Endothelial cell of umbilical vein (primary cell): ENCODE results near the gene LOXHD1. TPM values are rescaled to one million over a fixed set of nuclear protein-coding genes. Genes with fewer than 3 reads are reported as not detected.

Experiments used
- BruUV-seq: library from RNA; stranded (reverse); fragments of 400-500 nt; replicated peaks from 2 replicates; lab custom pipeline; 2021; lab: Mats Ljungman, UMichigan
- CTCF ChIA-PET: fragments of 300-600, 350-600 bp; sonication (Branson Sonifier 250); formaldehyde crosslinking; loops from one replicate; lab custom pipeline; 2021; ENCODE audit warnings: antibody characterized with exemption, inconsistent platforms; lab: Charles Lee
- POLR2A ChIA-PET: fragments of 300-600, 350-600 bp; sonication (Branson Sonifier 250); formaldehyde crosslinking; loops from one replicate; lab custom pipeline; 2021; ENCODE audit warnings: antibody characterized with exemption, inconsistent platforms; lab: Charles Lee
- DNase-seq: peaks from one replicate; pipeline ENCODE4 v3.0.0-alpha.2; 2011; ENCODE audit warnings: low read depth, low spot score
- FAIRE-seq: peaks from 2 replicates; lab custom pipeline; 2011; peaks lifted over from hg19 to GRCh38; lab: Jason Lieb, UNC
- H2AFZ ChIP-seq: 2 replicates; pipeline ENCODE4 v1.6.0; 2012; ENCODE audit warnings: low read depth, low read length, control low read depth, inconsistent platforms
- H3K27ac ChIP-seq: 2 replicates; pipeline ENCODE4 v1.5.1; 2011; ENCODE audit warnings: low read depth, mild to moderate bottlenecking, control low read depth, low read length, moderate library complexity; ENCODE audit not compliant: insufficient read depth
- H3K27me3 ChIP-seq, 2 experiments: 2 replicates each; pipeline versions ENCODE4 v1.6.0 to v1.6.1; 2011; ENCODE audit warnings: low read length in 2 of 2, mixed read lengths in 1 of 2; ENCODE audit not compliant: control insufficient read depth in 2 of 2, insufficient read depth in 2 of 2
- H3K36me3 ChIP-seq, 2 experiments: 2 replicates in 1 of 2; 3 replicates in 1 of 2; pipeline ENCODE4 v1.5.1; 2011; ENCODE audit warnings: low read length in 2 of 2, mild to moderate bottlenecking in 1 of 2, moderate library complexity in 1 of 2; ENCODE audit not compliant: control insufficient read depth in 2 of 2, insufficient read depth in 2 of 2; ENCODE audit errors: extremely low read depth in 1 of 2
- H3K4me1 ChIP-seq: 3 replicates; pipeline ENCODE4 v1.5.1; 2011; ENCODE audit warnings: mild to moderate bottlenecking, low read length; ENCODE audit not compliant: control insufficient read depth, insufficient read depth; ENCODE audit errors: extremely low read depth
- H3K4me2 ChIP-seq: 2 replicates; pipeline ENCODE4 v1.6.1; 2011; ENCODE audit warnings: low read length, control low read depth, mixed read lengths; ENCODE audit not compliant: insufficient read depth
- H3K4me3 ChIP-seq, 3 experiments: fragments of 200-600 bp in 1 of 3; sonication (generic), shearing (Covaris generic) in 1 of 3; replicated peaks in 1 of 3; 2 replicates each; pipeline ENCODE4 v1.5.1; 2011 to 2016; ENCODE audit warnings: control low read depth in 3 of 3, low read length in 3 of 3, mild to moderate bottlenecking in 2 of 3, inconsistent platforms in 1 of 3, low read depth in 1 of 3, moderate library complexity in 1 of 3; ENCODE audit not compliant: insufficient read depth in 1 of 3
- H3K79me2 ChIP-seq: 2 replicates; pipeline ENCODE4 v1.6.0; 2012; ENCODE audit warnings: low read length, inconsistent platforms; ENCODE audit not compliant: control insufficient read depth, insufficient read depth
- H3K9ac ChIP-seq: replicated peaks from 2 replicates; pipeline ENCODE3; 2011; ENCODE audit warnings: low read length, control low read depth; ENCODE audit not compliant: insufficient read depth; ENCODE audit errors: extremely low read depth
- H3K9me1 ChIP-seq: replicated peaks from 3 replicates; pipeline ENCODE4 v1.6.0; 2011; ENCODE audit warnings: mild to moderate bottlenecking, low read length; ENCODE audit not compliant: control insufficient read depth, insufficient read depth; ENCODE audit errors: extremely low read depth
- H3K9me3 ChIP-seq: replicated peaks from 2 replicates; pipeline ENCODE4 v1.5.1; 2012; ENCODE audit warnings: low read length, inconsistent platforms; ENCODE audit not compliant: control insufficient read depth, insufficient read depth
- H4K20me1 ChIP-seq: replicated peaks from 2 replicates; pipeline ENCODE3; 2011; ENCODE audit warnings: mild to moderate bottlenecking, low read length; ENCODE audit not compliant: control insufficient read depth, insufficient read depth; ENCODE audit errors: extremely low read depth
- EZH2 ChIP-seq: IDR thresholded peaks from 2 replicates; pipeline ENCODE4 v1.6.1; 2012; ENCODE audit warnings: borderline replicate concordance, low read depth, mild to moderate bottlenecking, moderate library complexity, low read length, inconsistent platforms; ENCODE audit not compliant: severe bottlenecking
- FOS ChIP-seq: IDR thresholded peaks from 2 replicates; pipeline ENCODE4 v1.6.1; 2011; ENCODE audit warnings: mild to moderate bottlenecking, low read length, moderate library complexity, borderline replicate concordance; ENCODE audit not compliant: insufficient read depth
- GATA2 ChIP-seq: IDR thresholded peaks from 2 replicates; pipeline ENCODE4 v1.7.0; 2011; ENCODE audit warnings: low read depth, mild to moderate bottlenecking, moderate library complexity, mixed read lengths, low read length; ENCODE audit not compliant: insufficient read length, insufficient read depth
- JUN ChIP-seq: IDR thresholded peaks from 2 replicates; pipeline ENCODE4 v1.6.1; 2011; ENCODE audit warnings: borderline replicate concordance, low read depth; ENCODE audit not compliant: insufficient read length, insufficient read depth
- MYC ChIP-seq: IDR thresholded peaks from one replicate; pipeline ENCODE4 v1.6.1; 2011; ENCODE audit warnings: mild to moderate bottlenecking, low read depth, low read length
- POLR2A ChIP-seq: IDR thresholded peaks from 2 replicates; pipeline ENCODE4 v1.6.1; 2012; ENCODE audit warnings: low read depth, mild to moderate bottlenecking, control low read depth, low read length
- POLR2AphosphoS5 ChIP-seq: IDR thresholded peaks from 2 replicates; pipeline ENCODE4 v1.6.1; 2012; ENCODE audit warnings: low read depth, mild to moderate bottlenecking, control low read depth, low read length, moderate library complexity; ENCODE audit not compliant: insufficient read depth
- dilution Hi-C: fragments of 300-500 bp; cut with MboI; formaldehyde crosslinking; loops from one replicate; pipeline ENCODE4 v1.15.0; 2019; ENCODE audit warnings: low sequenced_read_pairs; ENCODE audit not compliant: extremely low pct_ligation_motif_present
- intact Hi-C: fragments of 100-400 bp; cut with micrococcal nuclease; formaldehyde crosslinking; loops from one replicate; pipeline ENCODE4 v1.10.0; 2022
- polyA plus RNA-seq, 4 experiments: library from polyadenylated mRNA; depleted of rRNA in 3 of 4; stranded (reverse) in 3 of 4; unstranded in 1 of 4; fragments of >200 nt; gene quantifications; 2 replicates each; pipeline versions ENCODE4 v1.2.1 to v1.2.3, GENCODE V29; 2011 to 2012; ENCODE audit warnings: missing spikeins in 1 of 4
- total RNA-seq: library from RNA; stranded (reverse); gene quantifications from 2 replicates; pipeline ENCODE4 v1.2.3, GENCODE V29; 2021
- TF ChIP-seq, protein P1 (sequence below), 2 donors: IDR thresholded peaks; 1 replicate in 1 of 2; 2 replicates in 1 of 2; pipeline ENCODE4 v1.5.1; 2011; ENCODE audit warnings: low read length in 2 of 2, mild to moderate bottlenecking in 2 of 2, moderate library complexity in 2 of 2, control low read depth in 1 of 2, inconsistent platforms in 1 of 2, low read depth in 1 of 2; ENCODE audit not compliant: insufficient read depth in 1 of 2; ENCODE audit errors: extremely low read depth in 1 of 2
- TF ChIP-seq, protein P2 (sequence below): IDR thresholded peaks from 2 replicates; pipeline ENCODE4 v1.6.1; 2011; ENCODE audit not compliant: insufficient read depth, insufficient read length

The LOXHD1 gene
- total and polyA plus RNA-seq, 2 donors (not counting 3 experiments of a cell fraction or from before 2014, with no cell fraction given), result not detected

DNA sequence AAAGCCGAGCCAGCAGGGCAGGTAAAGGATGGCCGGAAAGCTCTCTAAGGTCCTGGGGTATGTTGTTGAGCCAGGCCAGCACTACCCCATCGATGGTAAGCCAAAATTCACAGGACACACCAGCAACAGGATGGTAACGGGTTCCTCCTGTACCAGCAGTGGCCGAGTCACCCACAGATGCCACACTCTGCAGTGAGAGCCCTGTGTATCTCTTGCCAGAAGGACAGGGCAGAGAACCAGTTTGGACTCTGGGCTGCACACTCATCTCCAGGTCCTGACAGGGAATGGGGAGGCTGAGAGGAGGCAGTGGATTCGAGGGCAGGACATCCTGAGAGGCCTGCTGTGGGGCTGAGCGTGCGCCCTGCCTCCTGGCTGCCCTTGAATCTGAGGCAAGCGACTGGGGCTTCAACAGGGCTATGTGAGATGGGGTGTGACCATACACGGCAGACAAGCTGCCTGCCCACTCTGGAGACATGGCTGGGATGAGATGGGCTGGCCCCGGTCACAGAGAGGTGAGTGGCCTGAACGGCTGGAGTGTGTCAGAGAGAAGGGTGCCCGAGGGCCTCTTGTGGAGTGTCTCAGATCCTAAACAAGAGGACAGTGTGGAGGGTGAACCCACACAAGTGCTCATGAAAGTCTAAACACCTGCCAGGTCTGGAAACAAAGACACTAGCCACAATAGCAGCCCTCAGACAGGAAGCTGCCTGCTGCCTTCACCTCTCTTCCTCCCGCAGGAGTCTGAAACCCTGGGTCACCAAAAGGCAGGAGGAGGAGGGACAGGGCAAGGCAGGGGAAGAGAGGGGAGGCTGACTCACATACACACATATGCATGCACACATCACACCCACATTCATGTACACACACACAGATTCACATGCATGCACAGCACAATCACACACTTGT lies 182.3 kb downstream of the LOXHD1 start:
- no TSS peak for BruUV-seq
- Histone ChIP-seq H3K4me2 (no peak overlapping the region), H4K20me1 (no peaks in the 10 kb centered on the region), H3K79me2 (no peaks in the 10 kb centered on the region), H3K9me1 (no peaks in the 10 kb centered on the region), H3K9ac (no peak overlapping the region), H2AFZ (no peak overlapping the region), H3K4me1 (no peaks in the 10 kb centered on the region), H3K9me3 (no peaks in the 10 kb centered on the region), H3K27ac (no peak overlapping the region), H3K36me3 (no peaks in the 10 kb centered on the region), H3K4me3 (no peak overlapping the region), H3K27me3 (no peaks in the 10 kb centered on the region)
- POLR2A ChIA-PET, result no interaction called here
- intact Hi-C loops (no loop called here), dilution Hi-C loops (no loop called here)
- CTCF ChIA-PET, result no interaction called here
- TF ChIP-seq POLR2AphosphoS5 (no peak), EZH2 (no peak), GATA2 (no peak), POLR2A (no peak), FOS (no peak), JUN (no peak), MYC (no peak)
- TF ChIP-seq, protein P1, sequence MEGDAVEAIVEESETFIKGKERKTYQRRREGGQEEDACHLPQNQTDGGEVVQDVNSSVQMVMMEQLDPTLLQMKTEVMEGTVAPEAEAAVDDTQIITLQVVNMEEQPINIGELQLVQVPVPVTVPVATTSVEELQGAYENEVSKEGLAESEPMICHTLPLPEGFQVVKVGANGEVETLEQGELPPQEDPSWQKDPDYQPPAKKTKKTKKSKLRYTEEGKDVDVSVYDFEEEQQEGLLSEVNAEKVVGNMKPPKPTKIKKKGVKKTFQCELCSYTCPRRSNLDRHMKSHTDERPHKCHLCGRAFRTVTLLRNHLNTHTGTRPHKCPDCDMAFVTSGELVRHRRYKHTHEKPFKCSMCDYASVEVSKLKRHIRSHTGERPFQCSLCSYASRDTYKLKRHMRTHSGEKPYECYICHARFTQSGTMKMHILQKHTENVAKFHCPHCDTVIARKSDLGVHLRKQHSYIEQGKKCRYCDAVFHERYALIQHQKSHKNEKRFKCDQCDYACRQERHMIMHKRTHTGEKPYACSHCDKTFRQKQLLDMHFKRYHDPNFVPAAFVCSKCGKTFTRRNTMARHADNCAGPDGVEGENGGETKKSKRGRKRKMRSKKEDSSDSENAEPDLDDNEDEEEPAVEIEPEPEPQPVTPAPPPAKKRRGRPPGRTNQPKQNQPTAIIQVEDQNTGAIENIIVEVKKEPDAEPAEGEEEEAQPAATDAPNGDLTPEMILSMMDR (IDR thresholded peaks at IDR 0.05; ENCODE audit: extremely low read depth in 1 of 2, insufficient read depth in 1 of 2, low read depth in 1 of 2, low read length in 2 of 2), result no peak
- TF ChIP-seq, protein P2, sequence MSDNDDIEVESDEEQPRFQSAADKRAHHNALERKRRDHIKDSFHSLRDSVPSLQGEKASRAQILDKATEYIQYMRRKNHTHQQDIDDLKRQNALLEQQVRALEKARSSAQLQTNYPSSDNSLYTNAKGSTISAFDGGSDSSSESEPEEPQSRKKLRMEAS, result no peak
- DNase-seq (no peak), FAIRE-seq (no peak)
